HepG2 (cell line): Measurements from ENCODE around the gene FAM174C. TPM values are rescaled to one million over a fixed set of nuclear protein-coding genes. Genes with fewer than 3 reads are reported as not detected.

Source experiments
- ATAC-seq: fragments of 200-7000 bp; cut with Tn5 transposase; 3 replicates; pipeline ENCODE4 v1.9.1; 2020; ENCODE audit warnings: mild to moderate bottlenecking, moderate library complexity
- BruUV-seq: library from RNA; stranded (reverse); fragments of 400-500 nt; replicated peaks from 2 replicates; lab custom pipeline; 2021; lab: Mats Ljungman, UMichigan
- CTCF ChIA-PET: fragments of 300-600 bp; formaldehyde crosslinking; extraction: SDS; loops from one replicate; lab custom pipeline; 2021; ENCODE audit warnings: low total read pairs, inconsistent platforms, low intra/inter-chr PET ratio; lab: Yijun Ruan, JAX
- POLR2A ChIA-PET: fragments of 350-600 bp; sonication (Branson Sonifier 250); formaldehyde crosslinking; loops from one replicate; lab custom pipeline; 2020; ENCODE audit warnings: antibody characterized with exemption, inconsistent platforms; lab: Yijun Ruan, JAX
- DNase-seq: peaks from one replicate; pipeline ENCODE4 v3.0.0-alpha.2; 2015; ENCODE audit warnings: low spot score
- FAIRE-seq: peaks from 3 replicates; lab custom pipeline; 2011; peaks lifted over from hg19 to GRCh38; lab: Jason Lieb, UNC
- H2AFZ ChIP-seq: one replicate; pipeline ENCODE4 v1.6.1; 2011; ENCODE audit warnings: low read length, inconsistent platforms
- H3K27ac ChIP-seq: fragments of 300-600 bp; 3 replicates; pipeline ENCODE4 v1.8.0; 2011; ENCODE audit warnings: mixed run types, mild to moderate bottlenecking, mixed read lengths, low read length, inconsistent platforms; ENCODE audit not compliant: insufficient read depth; ENCODE audit errors: extremely low read length
- H3K27me3 ChIP-seq, 2 experiments: fragments of 200-600 bp in 1 of 2; 2 replicates in 1 of 2; 3 replicates in 1 of 2; pipeline versions ENCODE4 v1.6.0 to v1.8.0; 2011; ENCODE audit warnings: low read length in 2 of 2, mild to moderate bottlenecking in 2 of 2, moderate library complexity in 2 of 2, inconsistent platforms in 1 of 2; ENCODE audit not compliant: insufficient read depth in 2 of 2, control insufficient read depth in 1 of 2
- H3K36me3 ChIP-seq, 2 experiments: fragments of 200-600 bp in 1 of 2; replicated peaks in 1 of 2; 2 replicates in 1 of 2; 3 replicates in 1 of 2; pipeline versions ENCODE4 v1.5.1 to v1.8.0; 2011; ENCODE audit warnings: low read length in 2 of 2, inconsistent platforms in 1 of 2; ENCODE audit not compliant: insufficient read depth in 2 of 2, control insufficient read depth in 1 of 2
- H3K4me1 ChIP-seq: 2 replicates; pipeline ENCODE4 v1.5.1; 2012; ENCODE audit warnings: low read length, inconsistent platforms; ENCODE audit not compliant: insufficient read depth
- H3K4me2 ChIP-seq: 2 replicates; pipeline ENCODE4 v1.6.0; 2011; ENCODE audit warnings: low read depth, low read length, inconsistent platforms
- H3K4me3 ChIP-seq, 3 experiments: fragments of 200-600 bp in 1 of 3; sonication (generic), shearing (Covaris generic) in 1 of 3; replicated peaks in 1 of 3; 2 replicates each; pipeline ENCODE4 v1.5.1; 2011 to 2016; ENCODE audit warnings: low read length in 3 of 3, inconsistent platforms in 2 of 3, low read depth in 2 of 3, mild to moderate bottlenecking in 2 of 3, control low read depth in 1 of 3, mixed read lengths in 1 of 3; ENCODE audit not compliant: insufficient read depth in 1 of 3
- H3K79me2 ChIP-seq: one replicate; pipeline ENCODE4 v1.6.1; 2011; ENCODE audit warnings: low read length, inconsistent platforms; ENCODE audit not compliant: insufficient read depth
- H3K9ac ChIP-seq: 2 replicates; pipeline ENCODE4 v1.6.0; 2011; ENCODE audit warnings: mild to moderate bottlenecking, low read depth, low read length, inconsistent platforms; ENCODE audit not compliant: insufficient read depth
- H3K9me3 ChIP-seq: 2 replicates; pipeline ENCODE4 v1.5.1; 2012; ENCODE audit warnings: mild to moderate bottlenecking, low read length
- H4K20me1 ChIP-seq: 2 replicates; pipeline ENCODE4 v1.6.0; 2011; ENCODE audit warnings: inconsistent platforms, mild to moderate bottlenecking, low read length, moderate library complexity; ENCODE audit not compliant: insufficient read depth
- CHD2 ChIP-seq: IDR thresholded peaks from 2 replicates; pipeline ENCODE4 v1.6.1; 2011; ENCODE audit warnings: low read depth, low read length, improper control_type of control experiment
- CHD4 ChIP-seq: fragments of 200-600 bp; sonication (generic); IDR thresholded peaks from 2 replicates; pipeline ENCODE4 v1.7.0; 2017; ENCODE audit warnings: mild to moderate bottlenecking, low read length, borderline replicate concordance
- FOXP1 ChIP-seq, 2 experiments: fragments of 450-650 bp in 1 of 2; IDR thresholded peaks; 2 replicates each; pipeline ENCODE4 v1.6.1; 2017 to 2018; ENCODE audit warnings: antibody characterized with exemption in 1 of 2
- MIER2 ChIP-seq: IDR thresholded peaks from 2 replicates; pipeline ENCODE4 v1.6.1; 2016; ENCODE audit warnings: missing biosample characterization, missing genetic modification reagents
- NFATC3 ChIP-seq: sonication (generic); formaldehyde crosslinking; IDR thresholded peaks from 2 replicates; pipeline ENCODE4 v1.5.1; 2020; ENCODE audit warnings: mild to moderate bottlenecking, missing genetic modification reagents
- NFKB2 ChIP-seq: sonication (generic); formaldehyde crosslinking; IDR thresholded peaks from 2 replicates; pipeline ENCODE4 v1.4.0; 2020; ENCODE audit warnings: missing genetic modification reagents, borderline replicate concordance
- NR2F1 ChIP-seq, 2 experiments: fragments of 450-650 bp in 1 of 2; formaldehyde crosslinking in 1 of 2; IDR thresholded peaks; 2 replicates each; pipeline versions ENCODE4 v1.5.0 to v1.6.1; 2016 to 2020; ENCODE audit warnings: mild to moderate bottlenecking in 1 of 2, missing compliant biosample characterization in 1 of 2, missing genetic modification reagents in 1 of 2, moderate library complexity in 1 of 2
- NR2F6 ChIP-seq, 2 experiments: IDR thresholded peaks; 2 replicates each; pipeline ENCODE4 v1.6.1; 2016; ENCODE audit warnings: antibody characterized with exemption in 1 of 2, mild to moderate bottlenecking in 1 of 2
- PCBP2 ChIP-seq: fragments of 200-400 bp; formaldehyde crosslinking; optimal IDR thresholded peaks from 2 replicates; pipeline ENCODE3; 2018; ENCODE audit warnings: low read length, low read depth; ENCODE audit not compliant: poor library complexity, severe bottlenecking
- SNAPC2 ChIP-seq: sonication (generic); formaldehyde crosslinking; IDR thresholded peaks from 2 replicates; pipeline ENCODE4 v1.8.1; 2022; ENCODE audit warnings: mild to moderate bottlenecking, missing genetic modification reagents
- ZNF121 ChIP-seq: sonication (generic); formaldehyde crosslinking; IDR thresholded peaks from 2 replicates; pipeline ENCODE4 v1.5.0; 2020; ENCODE audit warnings: mild to moderate bottlenecking, missing genetic modification reagents
- ZNF652 ChIP-seq: IDR thresholded peaks from 2 replicates; pipeline ENCODE4 v1.6.1; 2016; ENCODE audit warnings: low read depth, borderline replicate concordance
- WGBS: methylation state at CpG from one replicate; pipeline ENCODE4 v1.1.6; 2017; ENCODE audit warnings: low lambda C conversion rate; 5-methylcytosine and 5-hydroxymethylcytosine counted together
- in situ Hi-C: cut with HindIII; loops from 2 replicates; pipeline ENCODE4 v1.10.0; 2017; ENCODE audit warnings: low pct_unique_long_range_greater_than_20kb; ENCODE audit not compliant: extremely low pct_ligation_motif_present
- intact Hi-C: fragments of 100-400 bp; cut with micrococcal nuclease; formaldehyde crosslinking; loops from one replicate; pipeline ENCODE4 v1.10.0; 2022; ENCODE audit not compliant: unreplicated experiment
- polyA plus RNA-seq, 8 experiments: library from polyadenylated mRNA; depleted of rRNA in 3 of 8; stranded (reverse) in 7 of 8; unstranded in 1 of 8; fragments of >200 nt; fragmentation: Illumina TruSeq in 4 of 8; extraction: Trizol in 4 of 8; gene quantifications; 2 replicates each; pipeline versions ENCODE4 v1.2.1 to v1.2.3, GENCODE V29; 2011 to 2016; ENCODE audit warnings: low read depth in 4 of 8, missing spikeins in 1 of 8, mixed read lengths in 1 of 8; ENCODE audit not compliant: insufficient read depth in 1 of 8
- total RNA-seq, 5 experiments: library from RNA; depleted of rRNA; stranded (reverse); fragments of >200 nt; fragmentation: Illumina TruSeq; extraction: Trizol; gene quantifications; 2 replicates each; pipeline ENCODE4 v1.2.3, GENCODE V29; 2016; ENCODE audit warnings: low read depth in 1 of 5
- TF ChIP-seq, protein P1 (sequence below): sonication (generic); formaldehyde crosslinking; IDR thresholded peaks from 2 replicates; pipeline ENCODE4 v1.5.0; 2020; ENCODE audit warnings: mild to moderate bottlenecking, missing genetic modification reagents
- TF ChIP-seq, protein P2 (sequence below): sonication (generic); formaldehyde crosslinking; IDR thresholded peaks from 2 replicates; pipeline ENCODE4 v1.5.0; 2020; ENCODE audit warnings: missing genetic modification reagents
- TF ChIP-seq, protein P3 (sequence below): sonication (generic); formaldehyde crosslinking; IDR thresholded peaks from 2 replicates; pipeline ENCODE4 v1.8.1; 2023; ENCODE audit warnings: mild to moderate bottlenecking, missing genetic modification reagents
- TF ChIP-seq, protein P4 (sequence below): sonication (generic); formaldehyde crosslinking; conservative IDR thresholded peaks from 2 replicates; pipeline ENCODE4 v1.4.0; 2020; ENCODE audit warnings: mild to moderate bottlenecking, missing genetic modification reagents, moderate library complexity

The FAM174C gene
- total and polyA plus RNA-seq, 2 of the 13 experiments (the other 11 are each of a cell fraction or from before 2014, with no cell fraction given), result 19.5 to 31.3 TPM

DNA sequence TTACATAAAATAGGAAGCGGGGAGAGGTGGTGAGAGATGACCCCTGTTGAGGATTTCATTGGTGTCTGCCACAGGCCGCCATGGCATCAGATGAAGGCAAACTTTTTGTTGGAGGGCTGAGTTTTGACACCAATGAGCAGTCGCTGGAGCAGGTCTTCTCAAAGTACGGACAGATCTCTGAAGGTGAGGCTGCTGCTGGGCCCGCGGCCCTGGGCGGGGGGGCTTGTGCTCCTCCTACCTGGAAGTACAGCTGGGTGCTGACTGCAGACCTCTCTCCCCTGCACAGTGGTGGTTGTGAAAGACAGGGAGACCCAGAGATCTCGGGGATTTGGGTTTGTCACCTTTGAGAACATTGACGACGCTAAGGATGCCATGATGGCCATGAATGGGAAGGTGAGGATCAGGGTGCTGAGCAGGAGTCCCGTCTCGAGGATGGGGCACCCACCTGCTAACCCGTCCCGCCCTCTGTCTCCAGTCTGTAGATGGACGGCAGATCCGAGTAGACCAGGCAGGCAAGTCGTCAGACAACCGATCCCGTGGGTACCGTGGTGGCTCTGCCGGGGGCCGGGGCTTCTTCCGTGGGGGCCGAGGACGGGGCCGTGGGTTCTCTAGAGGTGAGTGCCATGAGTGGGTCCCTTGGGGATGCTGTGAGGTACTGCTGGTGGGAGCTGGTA, 4.3 kb upstream of the FAM174C start:
- H3K4me2 ChIP-seq, result peak overlapping the region; percentile 100
- DNase-seq (no peak), ATAC-seq (no peak), FAIRE-seq (no peak)
- H3K9ac ChIP-seq, result peak overlapping the region; percentile 90; the same call in 1 of the 2 replicates
- peak overlapping the region in 2 of 3 experiments; percentile 59 to 83; a peak in 1 of 6 replicates for H3K4me3 ChIP-seq
- no peaks in the 10 kb centered on the region for H3K9me3 ChIP-seq
- H3K4me1 ChIP-seq, result peaks cover 77% of the 10 kb centered on the region
- in situ Hi-C loops (no loop called here), intact Hi-C loops (no loop called here)
- H2AFZ ChIP-seq, result no peak overlapping the region
- no peaks in the 10 kb centered on the region for H3K27me3 ChIP-seq
- ChIA-PET CTCF (no interaction called here), POLR2A (interaction anchor here (1.3 to 4.2 kb wide), 3 partner anchors 26 to 103 kb away, joined by 4 to 41 read pairs (median 5); no protein-coding TSS in a partner anchor)
- H3K36me3 ChIP-seq, result peaks cover 19 to 46% of the 10 kb centered on the region in 2 experiments
- WGBS, result 92% methylated on average over 20 of the region's 26 CpGs
- peak overlapping the region; percentile 85 for H3K27ac ChIP-seq
- no TSS peak for BruUV-seq
- peaks cover 34% of the 10 kb centered on the region for H3K79me2 ChIP-seq
- H4K20me1 ChIP-seq, result peaks cover 36% of the 10 kb centered on the region
- TF ChIP-seq, protein P1, sequence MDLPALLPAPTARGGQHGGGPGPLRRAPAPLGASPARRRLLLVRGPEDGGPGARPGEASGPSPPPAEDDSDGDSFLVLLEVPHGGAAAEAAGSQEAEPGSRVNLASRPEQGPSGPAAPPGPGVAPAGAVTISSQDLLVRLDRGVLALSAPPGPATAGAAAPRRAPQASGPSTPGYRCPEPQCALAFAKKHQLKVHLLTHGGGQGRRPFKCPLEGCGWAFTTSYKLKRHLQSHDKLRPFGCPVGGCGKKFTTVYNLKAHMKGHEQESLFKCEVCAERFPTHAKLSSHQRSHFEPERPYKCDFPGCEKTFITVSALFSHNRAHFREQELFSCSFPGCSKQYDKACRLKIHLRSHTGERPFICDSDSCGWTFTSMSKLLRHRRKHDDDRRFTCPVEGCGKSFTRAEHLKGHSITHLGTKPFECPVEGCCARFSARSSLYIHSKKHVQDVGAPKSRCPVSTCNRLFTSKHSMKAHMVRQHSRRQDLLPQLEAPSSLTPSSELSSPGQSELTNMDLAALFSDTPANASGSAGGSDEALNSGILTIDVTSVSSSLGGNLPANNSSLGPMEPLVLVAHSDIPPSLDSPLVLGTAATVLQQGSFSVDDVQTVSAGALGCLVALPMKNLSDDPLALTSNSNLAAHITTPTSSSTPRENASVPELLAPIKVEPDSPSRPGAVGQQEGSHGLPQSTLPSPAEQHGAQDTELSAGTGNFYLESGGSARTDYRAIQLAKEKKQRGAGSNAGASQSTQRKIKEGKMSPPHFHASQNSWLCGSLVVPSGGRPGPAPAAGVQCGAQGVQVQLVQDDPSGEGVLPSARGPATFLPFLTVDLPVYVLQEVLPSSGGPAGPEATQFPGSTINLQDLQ (CRISPR knock-in tag), result peak; percentile 33; the same call in 1 of the 2 replicates
- no peak for TF ChIP-seq NR2F6 (IDR thresholded peaks at IDR 0.05)
- TF ChIP-seq NR2F6 (CRISPR knock-in tag; IDR thresholded peaks at IDR 0.05), result no peak
- TF ChIP-seq, protein P2, sequence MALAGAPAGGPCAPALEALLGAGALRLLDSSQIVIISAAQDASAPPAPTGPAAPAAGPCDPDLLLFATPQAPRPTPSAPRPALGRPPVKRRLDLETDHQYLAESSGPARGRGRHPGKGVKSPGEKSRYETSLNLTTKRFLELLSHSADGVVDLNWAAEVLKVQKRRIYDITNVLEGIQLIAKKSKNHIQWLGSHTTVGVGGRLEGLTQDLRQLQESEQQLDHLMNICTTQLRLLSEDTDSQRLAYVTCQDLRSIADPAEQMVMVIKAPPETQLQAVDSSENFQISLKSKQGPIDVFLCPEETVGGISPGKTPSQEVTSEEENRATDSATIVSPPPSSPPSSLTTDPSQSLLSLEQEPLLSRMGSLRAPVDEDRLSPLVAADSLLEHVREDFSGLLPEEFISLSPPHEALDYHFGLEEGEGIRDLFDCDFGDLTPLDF (CRISPR knock-in tag), result no peak
- no peak for TF ChIP-seq ZNF652 (CRISPR knock-in tag)
- TF ChIP-seq SNAPC2 (CRISPR knock-in tag), result no peak
- no peak for TF ChIP-seq MIER2 (CRISPR knock-in tag)
- no peak for TF ChIP-seq NFATC3 (CRISPR knock-in tag)
- TF ChIP-seq CHD2, result no peak
- TF ChIP-seq ZNF121, result no peak
- TF ChIP-seq, protein P3, sequence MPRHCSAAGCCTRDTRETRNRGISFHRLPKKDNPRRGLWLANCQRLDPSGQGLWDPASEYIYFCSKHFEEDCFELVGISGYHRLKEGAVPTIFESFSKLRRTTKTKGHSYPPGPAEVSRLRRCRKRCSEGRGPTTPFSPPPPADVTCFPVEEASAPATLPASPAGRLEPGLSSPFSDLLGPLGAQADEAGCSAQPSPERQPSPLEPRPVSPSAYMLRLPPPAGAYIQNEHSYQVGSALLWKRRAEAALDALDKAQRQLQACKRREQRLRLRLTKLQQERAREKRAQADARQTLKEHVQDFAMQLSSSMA (CRISPR knock-in tag), result no peak
- no peak for TF ChIP-seq FOXP1 (IDR thresholded peaks at IDR 0.05)
- TF ChIP-seq FOXP1 (CRISPR knock-in tag; IDR thresholded peaks at IDR 0.05), result no peak
- TF ChIP-seq NR2F1 (CRISPR knock-in tag; IDR thresholded peaks at IDR 0.05), result no peak
- TF ChIP-seq, protein P4, sequence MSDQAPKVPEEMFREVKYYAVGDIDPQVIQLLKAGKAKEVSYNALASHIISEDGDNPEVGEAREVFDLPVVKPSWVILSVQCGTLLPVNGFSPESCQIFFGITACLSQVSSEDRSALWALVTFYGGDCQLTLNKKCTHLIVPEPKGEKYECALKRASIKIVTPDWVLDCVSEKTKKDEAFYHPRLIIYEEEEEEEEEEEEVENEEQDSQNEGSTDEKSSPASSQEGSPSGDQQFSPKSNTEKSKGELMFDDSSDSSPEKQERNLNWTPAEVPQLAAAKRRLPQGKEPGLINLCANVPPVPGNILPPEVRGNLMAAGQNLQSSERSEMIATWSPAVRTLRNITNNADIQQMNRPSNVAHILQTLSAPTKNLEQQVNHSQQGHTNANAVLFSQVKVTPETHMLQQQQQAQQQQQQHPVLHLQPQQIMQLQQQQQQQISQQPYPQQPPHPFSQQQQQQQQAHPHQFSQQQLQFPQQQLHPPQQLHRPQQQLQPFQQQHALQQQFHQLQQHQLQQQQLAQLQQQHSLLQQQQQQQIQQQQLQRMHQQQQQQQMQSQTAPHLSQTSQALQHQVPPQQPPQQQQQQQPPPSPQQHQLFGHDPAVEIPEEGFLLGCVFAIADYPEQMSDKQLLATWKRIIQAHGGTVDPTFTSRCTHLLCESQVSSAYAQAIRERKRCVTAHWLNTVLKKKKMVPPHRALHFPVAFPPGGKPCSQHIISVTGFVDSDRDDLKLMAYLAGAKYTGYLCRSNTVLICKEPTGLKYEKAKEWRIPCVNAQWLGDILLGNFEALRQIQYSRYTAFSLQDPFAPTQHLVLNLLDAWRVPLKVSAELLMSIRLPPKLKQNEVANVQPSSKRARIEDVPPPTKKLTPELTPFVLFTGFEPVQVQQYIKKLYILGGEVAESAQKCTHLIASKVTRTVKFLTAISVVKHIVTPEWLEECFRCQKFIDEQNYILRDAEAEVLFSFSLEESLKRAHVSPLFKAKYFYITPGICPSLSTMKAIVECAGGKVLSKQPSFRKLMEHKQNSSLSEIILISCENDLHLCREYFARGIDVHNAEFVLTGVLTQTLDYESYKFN (CRISPR knock-in tag), result no peak
- no peak for TF ChIP-seq PCBP2
- no peak for TF ChIP-seq NFKB2 (CRISPR knock-in tag)
- no peak for TF ChIP-seq CHD4
